IMR-90 (cell line): ENCODE results near the gene ARHGEF10L. TPM values are rescaled to one million over a fixed set of nuclear protein-coding genes. Genes with fewer than 3 reads are reported as not detected.

Source experiments
- ATAC-seq: fragments of 200-7000 bp; cut with Tn5 transposase; 2 replicates; pipeline ENCODE4 v1.9.1; 2020; ENCODE audit warnings: low read depth, mild to moderate bottlenecking, moderate library complexity
- BruUV-seq: library from RNA; stranded (reverse); fragments of 400-500 nt; replicated peaks from 2 replicates; lab custom pipeline; 2021; lab: Mats Ljungman, UMichigan
- CTCF ChIA-PET: fragments of 300-600 bp; formaldehyde crosslinking; extraction: SDS; loops from one replicate; lab custom pipeline; 2021; ENCODE audit warnings: antibody characterized with exemption; lab: Yijun Ruan, JAX
- POLR2A ChIA-PET: fragments of 300-600 bp; sonication (Branson Sonifier 250); formaldehyde crosslinking; loops from one replicate; lab custom pipeline; 2022; ENCODE audit warnings: antibody characterized with exemption; ENCODE audit not compliant: unreplicated experiment; lab: Charles Lee
- DNase-seq: peaks from one replicate; pipeline ENCODE4 v3.0.0; 2013
- H2AFZ ChIP-seq: replicated peaks from 2 replicates; pipeline ENCODE3; 2013; ENCODE audit warnings: low read length, mild to moderate bottlenecking; ENCODE audit not compliant: poor library complexity
- H2AK5ac ChIP-seq: 2 replicates; pipeline ENCODE4 v1.6.1; 2013; ENCODE audit warnings: low read depth, low read length, inconsistent platforms
- H2AK9ac ChIP-seq: replicated peaks from 2 replicates; pipeline ENCODE3; 2013; ENCODE audit warnings: mild to moderate bottlenecking, low read depth, low read length, moderate library complexity; ENCODE audit not compliant: poor library complexity
- H2BK120ac ChIP-seq: 2 replicates; pipeline ENCODE4 v1.6.1; 2013; ENCODE audit warnings: low read depth, low read length, inconsistent platforms
- H2BK15ac ChIP-seq: 3 replicates; pipeline ENCODE4 v1.6.1; 2013; ENCODE audit warnings: low read depth, low read length, inconsistent platforms
- H2BK20ac ChIP-seq: 2 replicates; pipeline ENCODE4 v1.6.1; 2013; ENCODE audit warnings: low read depth, mild to moderate bottlenecking, inconsistent platforms, low read length, moderate library complexity
- H2BK5ac ChIP-seq: 2 replicates; pipeline ENCODE4 v1.6.1; 2013; ENCODE audit warnings: mild to moderate bottlenecking, low read depth, low read length, inconsistent platforms; ENCODE audit not compliant: poor library complexity, severe bottlenecking
- H3K14ac ChIP-seq: replicated peaks from 2 replicates; pipeline ENCODE4 v1.6.1; 2013; ENCODE audit warnings: low read depth, low read length, inconsistent platforms
- H3K18ac ChIP-seq: 2 replicates; pipeline ENCODE4 v1.6.1; 2013; ENCODE audit warnings: low read depth, low read length, control low read depth
- H3K23ac ChIP-seq: 2 replicates; pipeline ENCODE4 v1.6.1; 2013; ENCODE audit warnings: low read depth, low read length, inconsistent platforms
- H3K27ac ChIP-seq: 2 replicates; pipeline ENCODE4 v1.5.1; 2013; ENCODE audit warnings: mild to moderate bottlenecking, control low read depth, low read length; ENCODE audit not compliant: insufficient read depth
- H3K27me3 ChIP-seq: 2 replicates; pipeline ENCODE4 v1.6.1; 2013; ENCODE audit warnings: low read length; ENCODE audit not compliant: control insufficient read depth, insufficient read depth
- H3K36me3 ChIP-seq: 2 replicates; pipeline ENCODE4 v1.6.1; 2013; ENCODE audit warnings: low read length, mixed read lengths; ENCODE audit not compliant: control insufficient read depth, insufficient read depth
- H3K4ac ChIP-seq: 2 replicates; pipeline ENCODE4 v1.6.1; 2013; ENCODE audit warnings: low read depth, low read length, inconsistent platforms
- H3K4me1 ChIP-seq: 2 replicates; pipeline ENCODE4 v1.6.1; 2013; ENCODE audit warnings: low read length, mixed read lengths; ENCODE audit not compliant: control insufficient read depth, insufficient read depth
- H3K4me2 ChIP-seq: 2 replicates; pipeline ENCODE4 v1.6.1; 2013; ENCODE audit warnings: low read depth, mild to moderate bottlenecking, control low read depth, low read length, moderate library complexity
- H3K4me3 ChIP-seq: 2 replicates; pipeline ENCODE4 v1.5.1; 2013; ENCODE audit warnings: low read depth, mild to moderate bottlenecking, control low read depth, low read length, moderate library complexity; ENCODE audit not compliant: insufficient read depth
- H3K56ac ChIP-seq: 2 replicates; pipeline ENCODE4 v1.6.1; 2013; ENCODE audit warnings: low read length, inconsistent platforms; ENCODE audit not compliant: insufficient read depth; ENCODE audit errors: extremely low read depth
- H3K79me1 ChIP-seq, 2 experiments: 2 replicates each; pipeline ENCODE4 v1.6.1; 2013; ENCODE audit warnings: low read length in 2 of 2, inconsistent platforms in 1 of 2, low read depth in 1 of 2
- H3K9ac ChIP-seq: 2 replicates; pipeline ENCODE4 v1.6.1; 2013; ENCODE audit warnings: low read depth, low read length, control low read depth
- H3K9me1 ChIP-seq: 2 replicates; pipeline ENCODE4 v1.6.1; 2013; ENCODE audit warnings: low read length, inconsistent platforms; ENCODE audit not compliant: insufficient read depth
- H3K9me3 ChIP-seq: 2 replicates; pipeline ENCODE4 v1.6.1; 2013; ENCODE audit warnings: low read length; ENCODE audit not compliant: control insufficient read depth, insufficient read depth
- H4K20me1 ChIP-seq: 2 replicates; pipeline ENCODE4 v1.6.1; 2013; ENCODE audit warnings: low read length, inconsistent platforms; ENCODE audit not compliant: insufficient read depth
- H4K5ac ChIP-seq: 2 replicates; pipeline ENCODE4 v1.6.1; 2013; ENCODE audit warnings: mild to moderate bottlenecking, low read depth, low read length, control low read depth
- H4K8ac ChIP-seq, 2 experiments: 2 replicates each; pipeline ENCODE4 v1.6.1; 2013; ENCODE audit warnings: low read depth in 2 of 2, low read length in 2 of 2, control low read depth in 1 of 2, inconsistent platforms in 1 of 2
- H4K91ac ChIP-seq: 2 replicates; pipeline ENCODE4 v1.6.1; 2013; ENCODE audit warnings: low read depth, low read length, inconsistent platforms; ENCODE audit not compliant: insufficient read depth
- FOS ChIP-seq: fragments of 150-350 bp; IDR thresholded peaks from 2 replicates; pipeline ENCODE4 v1.6.1; 2016; ENCODE audit warnings: low read depth, low read length
- MAFK ChIP-seq: IDR thresholded peaks from 2 replicates; pipeline ENCODE4 v1.6.1; 2012; ENCODE audit warnings: low read depth, low read length, improper control_type of control experiment
- MAZ ChIP-seq: IDR thresholded peaks from 2 replicates; pipeline ENCODE4 v1.6.1; 2012; ENCODE audit warnings: low read depth, mild to moderate bottlenecking, low read length, improper control_type of control experiment, moderate library complexity, borderline replicate concordance
- MXI1 ChIP-seq: IDR thresholded peaks from 2 replicates; pipeline ENCODE4 v1.6.1; 2012; ENCODE audit warnings: low read depth, mild to moderate bottlenecking, low read length, moderate library complexity, borderline replicate concordance
- NFE2L2 ChIP-seq: fragments of 150-350 bp; IDR thresholded peaks from 2 replicates; pipeline ENCODE4 v1.6.1; 2016; ENCODE audit warnings: low read depth, mild to moderate bottlenecking, low read length
- RCOR1 ChIP-seq: IDR thresholded peaks from 2 replicates; pipeline ENCODE4 v1.6.1; 2012; ENCODE audit warnings: mild to moderate bottlenecking, low read length, improper control_type of control experiment; ENCODE audit not compliant: insufficient replicate concordance
- RFX5 ChIP-seq: IDR thresholded peaks from 2 replicates; pipeline ENCODE4 v1.8.0; 2012; ENCODE audit warnings: low read depth, mild to moderate bottlenecking, low read length, moderate library complexity
- SMC3 ChIP-seq: fragments of 150-350 bp; IDR thresholded peaks from 2 replicates; pipeline ENCODE4 v1.6.1; 2016; ENCODE audit warnings: low read depth, mild to moderate bottlenecking, antibody characterized with exemption, low read length, moderate library complexity
- WGBS, 2 experiments: methylation state at CpG; one replicate each; pipeline versions ENCODE4 v1.1.5 to v1.1.7; 2013; ENCODE audit warnings: missing lambda C conversion rate in 2 of 2; ENCODE audit not compliant: insufficient read length in 1 of 2; ENCODE audit errors: extremely low coverage in 2 of 2; 5-methylcytosine and 5-hydroxymethylcytosine counted together
- dilution Hi-C: fragments of 300-500 bp; cut with HindIII; formaldehyde crosslinking; loops from one replicate; pipeline ENCODE4 v1.14.3; 2018; ENCODE audit warnings: low sequenced_read_pairs; ENCODE audit not compliant: unreplicated experiment
- in situ Hi-C: fragments of 300-500 bp; cut with MboI; formaldehyde crosslinking; loops from 3 replicates; pipeline ENCODE4 v1.14.3; 2019; ENCODE audit warnings: low sequenced_read_pairs, inconsistent platforms, mixed read lengths
- intact Hi-C: fragments of 100-400 bp; cut with micrococcal nuclease; formaldehyde crosslinking; loops from 2 replicates; pipeline ENCODE4 v1.10.0; 2022
- polyA plus RNA-seq, 3 experiments: library from polyadenylated mRNA; depleted of rRNA; stranded (reverse); fragments of >200 nt; gene quantifications; 2 replicates each; pipeline ENCODE4 v1.2.3, GENCODE V29; 2012; ENCODE audit warnings: low replicate concordance in 1 of 3
- total RNA-seq: library from RNA; depleted of rRNA; stranded (reverse); fragments of >200 nt; gene quantifications from 2 replicates; pipeline ENCODE4 v1.2.3, GENCODE V29; 2012
- TF ChIP-seq, protein P1 (sequence below): fragments of 150-350 bp; IDR thresholded peaks from 2 replicates; pipeline ENCODE4 v1.6.1; 2016; ENCODE audit warnings: low read depth, mild to moderate bottlenecking, low read length, moderate library complexity, borderline replicate concordance

The ARHGEF10L gene
- total and polyA plus RNA-seq, 2 of the 4 experiments (the other 2 are of a cell fraction) = 4.8 to 12.4 TPM

DNA sequence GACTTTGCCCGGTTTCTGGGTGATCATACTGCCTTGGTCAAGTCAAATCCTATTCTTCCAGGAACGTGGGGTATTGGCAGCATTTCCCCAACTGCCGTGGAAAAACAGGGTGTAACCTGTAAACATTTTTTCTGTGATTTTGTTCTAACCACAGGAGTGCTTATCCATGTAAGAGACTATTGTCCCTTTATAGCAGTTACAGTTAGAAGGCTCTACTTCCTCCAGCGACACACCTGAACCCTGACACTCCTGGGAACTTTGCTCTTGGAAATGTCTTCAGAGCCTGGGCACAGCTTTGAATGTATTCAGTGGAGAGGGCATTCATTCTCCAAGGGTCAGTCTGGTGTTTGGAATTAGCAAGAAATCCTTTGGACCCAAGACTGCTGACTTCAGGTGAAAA, 26.4 kb upstream of the ARHGEF10L start:
- TF ChIP-seq RCOR1 (no peak), MAZ (no peak), RFX5 (no peak), MXI1 (no peak), FOS (no peak), NFE2L2 (no peak), MAFK (no peak), SMC3 (no peak)
- TF ChIP-seq, protein P1, sequence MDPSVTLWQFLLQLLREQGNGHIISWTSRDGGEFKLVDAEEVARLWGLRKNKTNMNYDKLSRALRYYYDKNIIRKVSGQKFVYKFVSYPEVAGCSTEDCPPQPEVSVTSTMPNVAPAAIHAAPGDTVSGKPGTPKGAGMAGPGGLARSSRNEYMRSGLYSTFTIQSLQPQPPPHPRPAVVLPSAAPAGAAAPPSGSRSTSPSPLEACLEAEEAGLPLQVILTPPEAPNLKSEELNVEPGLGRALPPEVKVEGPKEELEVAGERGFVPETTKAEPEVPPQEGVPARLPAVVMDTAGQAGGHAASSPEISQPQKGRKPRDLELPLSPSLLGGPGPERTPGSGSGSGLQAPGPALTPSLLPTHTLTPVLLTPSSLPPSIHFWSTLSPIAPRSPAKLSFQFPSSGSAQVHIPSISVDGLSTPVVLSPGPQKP = no peak
- Histone ChIP-seq H3K9me3 (no peaks in the 10 kb centered on the region), H3K9ac (no peak overlapping the region), H3K23ac (no peak overlapping the region), H2BK5ac (no peak overlapping the region), H3K4me2 (no peak overlapping the region), H2BK120ac (no peak overlapping the region), H4K20me1 (no peaks in the 10 kb centered on the region), H3K79me1 (no peaks in the 10 kb centered on the region), H4K8ac (no peak overlapping the region), H2AK5ac (no peak overlapping the region), H3K36me3 (no peaks in the 10 kb centered on the region), H2BK15ac (no peak overlapping the region), H3K27ac (no peak overlapping the region), H2AK9ac (no peak overlapping the region), H3K18ac (no peak overlapping the region), H4K91ac (no peak overlapping the region), H3K14ac (no peak overlapping the region), H2AFZ (no peak overlapping the region), H3K56ac (no peak overlapping the region), H2BK20ac (no peak overlapping the region), H4K5ac (no peak overlapping the region), H3K27me3 (peaks cover 27% of the 10 kb centered on the region), H3K4me1 (no peaks in the 10 kb centered on the region), H3K9me1 (no peaks in the 10 kb centered on the region), H3K4me3 (no peak overlapping the region), H3K4ac (no peak overlapping the region)
- dilution Hi-C loops = no loop called here
- intact Hi-C loops = no loop called here
- POLR2A ChIA-PET = no interaction called here
- in situ Hi-C loops = no loop called here
- WGBS, 2 experiments = no CpG with 5 or more reads among the region's 4 CpGs
- no peak for DNase-seq
- CTCF ChIA-PET = no interaction called here
- no peak for ATAC-seq
- no TSS peak for BruUV-seq
